ENCODE measurements around the gene PAX6.

DNA sequence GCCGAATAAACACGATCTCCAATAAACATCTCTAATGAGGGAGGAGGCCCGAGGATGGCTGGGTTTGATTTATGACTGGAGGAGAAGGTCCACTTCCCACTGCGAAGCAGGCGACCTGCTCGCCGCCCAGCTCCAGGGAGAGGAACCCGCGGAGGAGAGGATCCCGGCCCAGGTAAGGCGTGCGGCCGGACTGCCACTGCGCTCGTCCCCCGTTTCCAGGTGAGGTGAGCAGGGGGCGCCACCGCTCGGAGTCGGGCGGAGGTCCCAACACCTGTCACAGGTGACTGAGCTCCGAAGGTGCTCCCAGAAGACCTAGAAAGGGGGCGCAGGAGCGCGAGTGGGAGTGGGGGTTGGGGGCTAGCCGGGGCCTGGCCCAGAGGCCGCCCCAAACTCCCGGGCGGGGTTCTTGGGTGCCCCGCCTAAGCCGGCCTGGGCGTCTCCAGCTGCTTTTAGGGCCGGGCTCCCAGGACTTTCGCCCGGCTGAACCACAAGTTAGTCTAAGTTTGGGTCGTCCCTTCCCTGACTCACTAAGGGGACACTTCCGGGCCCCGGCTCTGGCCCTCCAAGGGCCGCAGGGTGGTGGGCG is 5.4 kb upstream of the PAX6 start:
- TF ChIP-seq SIN3A (IDR thresholded peaks at IDR 0.05; ENCODE audit: borderline replicate concordance, insufficient read depth, low read length) (no peak), TAF1 (IDR thresholded peaks at IDR 0.05; ENCODE audit: borderline replicate concordance, insufficient read depth, low read length) (no peak)
- TF ChIP-seq, protein P1, sequence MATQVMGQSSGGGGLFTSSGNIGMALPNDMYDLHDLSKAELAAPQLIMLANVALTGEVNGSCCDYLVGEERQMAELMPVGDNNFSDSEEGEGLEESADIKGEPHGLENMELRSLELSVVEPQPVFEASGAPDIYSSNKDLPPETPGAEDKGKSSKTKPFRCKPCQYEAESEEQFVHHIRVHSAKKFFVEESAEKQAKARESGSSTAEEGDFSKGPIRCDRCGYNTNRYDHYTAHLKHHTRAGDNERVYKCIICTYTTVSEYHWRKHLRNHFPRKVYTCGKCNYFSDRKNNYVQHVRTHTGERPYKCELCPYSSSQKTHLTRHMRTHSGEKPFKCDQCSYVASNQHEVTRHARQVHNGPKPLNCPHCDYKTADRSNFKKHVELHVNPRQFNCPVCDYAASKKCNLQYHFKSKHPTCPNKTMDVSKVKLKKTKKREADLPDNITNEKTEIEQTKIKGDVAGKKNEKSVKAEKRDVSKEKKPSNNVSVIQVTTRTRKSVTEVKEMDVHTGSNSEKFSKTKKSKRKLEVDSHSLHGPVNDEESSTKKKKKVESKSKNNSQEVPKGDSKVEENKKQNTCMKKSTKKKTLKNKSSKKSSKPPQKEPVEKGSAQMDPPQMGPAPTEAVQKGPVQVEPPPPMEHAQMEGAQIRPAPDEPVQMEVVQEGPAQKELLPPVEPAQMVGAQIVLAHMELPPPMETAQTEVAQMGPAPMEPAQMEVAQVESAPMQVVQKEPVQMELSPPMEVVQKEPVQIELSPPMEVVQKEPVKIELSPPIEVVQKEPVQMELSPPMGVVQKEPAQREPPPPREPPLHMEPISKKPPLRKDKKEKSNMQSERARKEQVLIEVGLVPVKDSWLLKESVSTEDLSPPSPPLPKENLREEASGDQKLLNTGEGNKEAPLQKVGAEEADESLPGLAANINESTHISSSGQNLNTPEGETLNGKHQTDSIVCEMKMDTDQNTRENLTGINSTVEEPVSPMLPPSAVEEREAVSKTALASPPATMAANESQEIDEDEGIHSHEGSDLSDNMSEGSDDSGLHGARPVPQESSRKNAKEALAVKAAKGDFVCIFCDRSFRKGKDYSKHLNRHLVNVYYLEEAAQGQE (IDR thresholded peaks at IDR 0.05; ENCODE audit: insufficient read depth in 1 of 2, low read depth in 2 of 2, low read length in 2 of 2) = no peak
